DOHH2 (cell line): ENCODE data around the gene EME2.

Experiments used
- H3F3A ChIP-seq: fragments of 200-600 bp; sonication (generic), shearing (Covaris generic); 2 replicates; pipeline ENCODE4 v1.6.0; 2016; ENCODE audit warnings: antibody characterized with exemption, mild to moderate bottlenecking; ENCODE audit not compliant: control insufficient read depth, insufficient read depth
- H3K27ac ChIP-seq: fragments of 200-600 bp; sonication (generic); 2 replicates; pipeline ENCODE4 v1.5.1; 2014; ENCODE audit warnings: low read depth, mild to moderate bottlenecking, low read length, moderate library complexity
- H3K27me3 ChIP-seq: fragments of 200-600 bp; sonication (generic); 2 replicates; pipeline ENCODE4 v1.6.1; 2014; ENCODE audit warnings: mild to moderate bottlenecking, low read length, mixed read lengths; ENCODE audit not compliant: control insufficient read depth
- H3K36me3 ChIP-seq: fragments of 200-600 bp; sonication (generic); 2 replicates; pipeline ENCODE4 v1.6.1; 2014; ENCODE audit warnings: mild to moderate bottlenecking, low read length, moderate library complexity, mixed read lengths; ENCODE audit not compliant: control insufficient read depth
- H3K4me1 ChIP-seq: fragments of 200-600 bp; sonication (generic); 2 replicates; pipeline ENCODE4 v1.6.1; 2014; ENCODE audit warnings: mild to moderate bottlenecking, low read length, mixed read lengths; ENCODE audit not compliant: control insufficient read depth
- H3K4me2 ChIP-seq: fragments of 200-600 bp; sonication (generic); 2 replicates; pipeline ENCODE4 v1.6.0; 2014; ENCODE audit warnings: mild to moderate bottlenecking, low read length, moderate library complexity
- H3K4me3 ChIP-seq: fragments of 200-600 bp; sonication (generic); 2 replicates; pipeline ENCODE4 v1.5.1; 2014; ENCODE audit warnings: mild to moderate bottlenecking, low read length, mixed read lengths
- H3K79me2 ChIP-seq: fragments of 200-600 bp; sonication (generic); 2 replicates; pipeline ENCODE4 v1.6.1; 2014; ENCODE audit warnings: mild to moderate bottlenecking, low read length, mixed read lengths; ENCODE audit not compliant: control insufficient read depth
- H3K9me2 ChIP-seq: fragments of 200-600 bp; sonication (generic); replicated peaks from 2 replicates; pipeline ENCODE4 v1.6.1; 2014; ENCODE audit warnings: mild to moderate bottlenecking, low read length, mixed read lengths; ENCODE audit not compliant: control insufficient read depth
- H3K9me3 ChIP-seq: fragments of 200-600 bp; sonication (generic); 2 replicates; pipeline ENCODE4 v1.6.1; 2014; ENCODE audit warnings: antibody characterized with exemption, low read length, mixed read lengths; ENCODE audit not compliant: control insufficient read depth, insufficient read depth
- H4K20me1 ChIP-seq: fragments of 200-600 bp; sonication (generic); 2 replicates; pipeline ENCODE4 v1.6.0; 2014; ENCODE audit warnings: low read depth, mild to moderate bottlenecking, antibody characterized with exemption, low read length, moderate library complexity; ENCODE audit not compliant: control insufficient read depth, insufficient read depth
- CTCF ChIP-seq: fragments of 200-600 bp; sonication (generic); IDR thresholded peaks from one replicate; pipeline ENCODE4 v1.5.1; 2014; ENCODE audit warnings: antibody characterized with exemption, mild to moderate bottlenecking, low read depth, low read length; ENCODE audit not compliant: poor library complexity, severe bottlenecking
- EZH2phosphoT487 ChIP-seq: fragments of 200-600 bp; sonication (generic); IDR thresholded peaks from 2 replicates; pipeline ENCODE4 v1.6.1; 2017; ENCODE audit warnings: borderline replicate concordance, mild to moderate bottlenecking, antibody characterized with exemption, low read length, moderate library complexity, mixed read lengths

Gene EME2

DNA sequence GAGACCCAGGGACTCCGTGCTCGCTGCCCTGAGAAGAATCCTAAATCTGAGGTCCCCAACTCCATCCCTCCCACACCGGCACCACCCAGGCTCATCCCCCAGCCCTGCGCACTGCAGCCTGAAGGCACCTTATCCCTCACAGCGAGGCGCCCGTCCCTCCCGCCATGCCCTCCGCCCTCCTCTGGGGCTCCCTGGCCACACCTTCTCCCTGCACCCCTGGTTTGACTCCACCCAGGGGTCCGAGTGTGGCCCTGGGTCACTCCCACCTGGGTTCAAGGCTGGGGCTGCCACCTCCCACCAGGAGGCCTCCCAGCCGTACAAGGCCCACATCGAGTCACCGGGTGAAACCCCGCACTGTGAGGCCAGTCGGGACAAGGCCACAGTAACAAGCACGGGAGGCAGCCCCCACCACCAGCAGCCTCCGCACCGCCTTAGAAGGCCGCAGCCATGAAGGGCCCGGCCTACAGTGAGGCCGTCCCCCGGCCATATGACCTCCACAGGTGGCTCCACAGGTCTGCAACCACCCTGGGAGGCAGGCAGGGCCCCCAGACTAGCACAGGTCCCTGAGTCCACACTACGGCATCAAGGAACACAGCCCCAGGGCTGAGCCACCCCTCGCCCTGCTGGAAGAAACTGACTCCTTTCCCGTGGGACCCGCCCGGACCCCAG is 45.7 kb downstream of the EME2 start:
- H3K9me2 ChIP-seq = no peaks in the 10 kb centered on the region
- TF ChIP-seq CTCF (no peak), EZH2phosphoT487 (no peak)
- H3K36me3 ChIP-seq = no peaks in the 10 kb centered on the region
- no peaks in the 10 kb centered on the region for H4K20me1 ChIP-seq
- no peaks in the 10 kb centered on the region for H3K9me3 ChIP-seq
- no peak overlapping the region for H3K27ac ChIP-seq
- no peaks in the 10 kb centered on the region for H3K4me1 ChIP-seq
- H3K27me3 ChIP-seq = no peaks in the 10 kb centered on the region
- H3K4me3 ChIP-seq = no peak overlapping the region
- no peaks in the 10 kb centered on the region for H3K79me2 ChIP-seq
- no peak overlapping the region for H3K4me2 ChIP-seq
- no peaks in the 10 kb centered on the region for H3F3A ChIP-seq

DNA sequence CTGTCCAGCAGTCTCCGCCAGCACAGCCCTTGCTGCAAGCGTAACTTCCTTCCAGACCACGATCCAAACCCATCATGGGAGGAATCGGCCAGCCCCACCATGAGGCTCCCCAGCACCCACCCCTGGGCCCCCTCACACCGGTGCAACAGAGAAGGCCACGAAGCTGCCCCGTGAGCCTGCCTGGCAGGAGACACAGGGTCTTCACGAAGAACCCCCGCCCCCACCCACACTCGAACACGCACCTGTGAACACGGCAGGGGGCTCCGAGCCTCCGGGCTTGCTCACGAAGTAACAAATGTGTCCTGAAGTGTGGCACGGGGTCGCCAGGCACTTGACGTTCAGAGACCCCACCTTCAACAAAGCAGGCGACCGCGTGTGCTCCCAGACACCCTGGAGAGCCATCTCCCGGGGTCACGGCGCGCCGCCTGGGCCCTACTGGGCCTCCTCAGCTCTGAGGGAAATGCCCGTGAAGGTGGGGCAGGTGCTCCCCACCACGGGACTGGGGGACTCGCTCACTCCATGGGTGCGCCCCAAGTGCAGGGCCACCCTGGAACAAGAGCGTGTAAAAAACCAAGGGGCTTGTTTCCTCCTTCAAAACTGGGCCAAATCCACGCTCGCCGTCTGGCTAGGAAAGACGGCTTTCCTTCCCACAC is 46.4 kb downstream of the EME2 start:
- no peaks in the 10 kb centered on the region for H3K9me2 ChIP-seq
- H3K27ac ChIP-seq = no peak overlapping the region
- 0 out of 2 replicates have a peak, but pooled peaks cover under 1% of the 10 kb centered on the region for H3F3A ChIP-seq
- H3K36me3 ChIP-seq = no peaks in the 10 kb centered on the region
- H3K27me3 ChIP-seq = no peaks in the 10 kb centered on the region
- no peak overlapping the region for H3K4me3 ChIP-seq
- H4K20me1 ChIP-seq = no peaks in the 10 kb centered on the region
- TF ChIP-seq EZH2phosphoT487 = no peak
- TF ChIP-seq CTCF = no peak
- no peaks in the 10 kb centered on the region for H3K9me3 ChIP-seq
- H3K79me2 ChIP-seq = no peaks in the 10 kb centered on the region
- no peak overlapping the region for H3K4me2 ChIP-seq
- H3K4me1 ChIP-seq = no peaks in the 10 kb centered on the region

- Histone ChIP-seq H3K79me2 (no peaks in the 10 kb centered on the region), H3K4me3 (no peak overlapping the region), H3K36me3 (no peaks in the 10 kb centered on the region), H3K4me2 (no peak overlapping the region), H3K27ac (no peak overlapping the region), H3K4me1 (no peaks in the 10 kb centered on the region), H3F3A (0 out of 2 replicates have a peak, but pooled peaks cover 5% of the 10 kb centered on the region), H3K9me2 (no peaks in the 10 kb centered on the region), H3K9me3 (no peaks in the 10 kb centered on the region), H4K20me1 (no peaks in the 10 kb centered on the region), H3K27me3 (no peaks in the 10 kb centered on the region)
- no peak for TF ChIP-seq CTCF
- TF ChIP-seq EZH2phosphoT487 = no peak
These were observed 47.0 kb downstream of the EME2 start for GRCh38 chr16:1819611-1820010.
